MM.1S (cell line): ENCODE measurements around the gene SMARCA4.

Experiments
- DNase-seq: peaks from one replicate; pipeline ENCODE4 v3.0.0-alpha.2; 2015
- H2AFZ ChIP-seq: fragments of 300-600 bp; sonication (generic); 2 replicates; pipeline ENCODE4 v1.6.0; 2016; ENCODE audit warnings: antibody characterized with exemption, low read length
- H3F3A ChIP-seq: fragments of 300-600 bp; sonication (generic); 2 replicates; pipeline ENCODE4 v1.6.1; 2016; ENCODE audit warnings: mild to moderate bottlenecking, antibody characterized with exemption, low read length, moderate library complexity, mixed read lengths; ENCODE audit not compliant: insufficient read depth
- H3K27ac ChIP-seq: fragments of 300-600 bp; sonication (generic); 2 replicates; pipeline ENCODE4 v1.5.1; 2016; ENCODE audit warnings: mild to moderate bottlenecking, low read length
- H3K27me3 ChIP-seq: fragments of 300-600 bp; sonication (generic); replicated peaks from 2 replicates; pipeline ENCODE4 v1.6.0; 2016; ENCODE audit warnings: low read length; ENCODE audit not compliant: insufficient read depth
- H3K36me3 ChIP-seq: fragments of 300-600 bp; sonication (generic); replicated peaks from 2 replicates; pipeline ENCODE4 v1.6.1; 2016; ENCODE audit warnings: mild to moderate bottlenecking, low read length, mixed read lengths; ENCODE audit not compliant: insufficient read depth
- H3K4me1 ChIP-seq: fragments of 300-600 bp; sonication (generic); 2 replicates; pipeline ENCODE4 v1.6.1; 2016; ENCODE audit warnings: low read length, mixed read lengths
- H3K4me2 ChIP-seq: fragments of 300-600 bp; sonication (generic); 2 replicates; pipeline ENCODE4 v1.6.0; 2016; ENCODE audit warnings: low read depth, low read length
- H3K4me3 ChIP-seq: fragments of 300-600 bp; sonication (generic); 2 replicates; pipeline ENCODE4 v1.5.1; 2016; ENCODE audit warnings: low read length, mixed read lengths
- H3K79me2 ChIP-seq: fragments of 300-600 bp; sonication (generic); 2 replicates; pipeline ENCODE4 v1.6.1; 2016; ENCODE audit warnings: mixed run types, low read length, mixed read lengths
- H3K9ac ChIP-seq: fragments of 300-600 bp; sonication (generic); 2 replicates; pipeline ENCODE4 v1.6.1; 2016; ENCODE audit warnings: low read length, mixed read lengths
- H3K9me2 ChIP-seq: fragments of 300-600 bp; sonication (generic); replicated peaks from 2 replicates; pipeline ENCODE4 v1.6.1; 2016; ENCODE audit warnings: mild to moderate bottlenecking, low read length, mixed read lengths; ENCODE audit not compliant: insufficient read depth
- H3K9me3 ChIP-seq: fragments of 300-600 bp; sonication (generic); replicated peaks from 2 replicates; pipeline ENCODE4 v1.6.1; 2016; ENCODE audit warnings: mild to moderate bottlenecking, low read length, mixed read lengths; ENCODE audit not compliant: insufficient read depth
- H4K20me1 ChIP-seq: fragments of 300-600 bp; sonication (generic); 2 replicates; pipeline ENCODE4 v1.6.1; 2016; ENCODE audit warnings: mild to moderate bottlenecking, low read length, moderate library complexity, mixed read lengths; ENCODE audit not compliant: insufficient read depth
- EZH2 ChIP-seq: fragments of 300-600 bp; sonication (generic); optimal IDR thresholded peaks from 2 replicates; pipeline ENCODE3; 2017; ENCODE audit warnings: low read depth, mild to moderate bottlenecking, antibody characterized with exemption, low read length, mixed read lengths
- EZH2phosphoT487 ChIP-seq: fragments of 300-600 bp; sonication (generic); IDR thresholded peaks from 2 replicates; pipeline ENCODE4 v1.6.1; 2018; ENCODE audit warnings: antibody characterized with exemption, low read length
- TF ChIP-seq, protein P1 (sequence below): fragments of 300-600 bp; sonication (generic); IDR thresholded peaks from 2 replicates; pipeline ENCODE4 v1.5.1; 2016; ENCODE audit warnings: antibody characterized with exemption, low read length, mixed read lengths

Gene SMARCA4

DNA sequence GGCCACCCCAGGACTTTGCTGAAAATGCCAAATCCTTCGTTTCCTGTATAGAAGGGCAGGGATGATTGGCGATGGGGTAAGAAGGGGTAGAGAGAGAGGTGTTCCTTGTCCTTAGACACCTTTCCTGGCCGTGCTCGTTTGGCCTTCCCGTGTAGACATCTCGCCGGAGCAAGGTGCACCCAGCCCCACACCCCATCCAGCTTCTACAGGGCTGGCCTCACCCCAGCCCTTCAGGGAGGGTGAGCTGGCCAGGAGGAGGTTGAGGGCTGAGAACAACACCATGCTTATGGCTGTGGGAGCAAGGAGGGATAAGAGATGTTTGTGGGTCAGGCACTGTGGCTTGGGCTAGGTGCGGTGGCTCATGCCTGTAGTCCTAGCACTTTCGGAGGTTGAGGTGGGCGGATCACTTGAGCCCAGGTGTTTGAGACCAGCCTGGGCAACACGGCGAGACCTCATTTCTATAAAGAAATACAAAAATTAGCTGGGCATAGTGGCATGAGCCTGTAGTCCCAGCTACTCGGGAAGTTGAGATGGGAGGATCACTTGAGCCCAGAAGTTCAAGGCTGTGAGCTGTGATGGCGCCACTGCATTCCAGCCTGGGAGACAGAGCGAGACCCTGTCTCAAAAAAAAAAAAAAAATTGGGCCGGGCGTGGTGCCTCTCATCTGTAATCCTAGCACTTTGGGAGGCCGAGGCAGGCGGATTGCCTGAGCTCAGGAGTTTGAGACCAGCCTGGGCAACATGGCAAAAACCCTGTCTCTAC lies 15.5 kb downstream of the SMARCA4 start:
- Histone ChIP-seq H3K4me2 (no peak overlapping the region), H3K4me3 (no peak overlapping the region), H3K4me1 (peaks cover 30% of the 10 kb centered on the region), H3K9me3 (no peaks in the 10 kb centered on the region), H4K20me1 (peaks cover 6% of the 10 kb centered on the region; the same call in 1 of the 2 replicates), H2AFZ (no peak overlapping the region), H3F3A (peaks cover 20% of the 10 kb centered on the region), H3K27ac (no peak overlapping the region), H3K27me3 (no peaks in the 10 kb centered on the region), H3K36me3 (no peaks in the 10 kb centered on the region), H3K9me2 (no peaks in the 10 kb centered on the region), H3K79me2 (peaks cover 86% of the 10 kb centered on the region), H3K9ac (no peak overlapping the region)
- TF ChIP-seq, protein P1, sequence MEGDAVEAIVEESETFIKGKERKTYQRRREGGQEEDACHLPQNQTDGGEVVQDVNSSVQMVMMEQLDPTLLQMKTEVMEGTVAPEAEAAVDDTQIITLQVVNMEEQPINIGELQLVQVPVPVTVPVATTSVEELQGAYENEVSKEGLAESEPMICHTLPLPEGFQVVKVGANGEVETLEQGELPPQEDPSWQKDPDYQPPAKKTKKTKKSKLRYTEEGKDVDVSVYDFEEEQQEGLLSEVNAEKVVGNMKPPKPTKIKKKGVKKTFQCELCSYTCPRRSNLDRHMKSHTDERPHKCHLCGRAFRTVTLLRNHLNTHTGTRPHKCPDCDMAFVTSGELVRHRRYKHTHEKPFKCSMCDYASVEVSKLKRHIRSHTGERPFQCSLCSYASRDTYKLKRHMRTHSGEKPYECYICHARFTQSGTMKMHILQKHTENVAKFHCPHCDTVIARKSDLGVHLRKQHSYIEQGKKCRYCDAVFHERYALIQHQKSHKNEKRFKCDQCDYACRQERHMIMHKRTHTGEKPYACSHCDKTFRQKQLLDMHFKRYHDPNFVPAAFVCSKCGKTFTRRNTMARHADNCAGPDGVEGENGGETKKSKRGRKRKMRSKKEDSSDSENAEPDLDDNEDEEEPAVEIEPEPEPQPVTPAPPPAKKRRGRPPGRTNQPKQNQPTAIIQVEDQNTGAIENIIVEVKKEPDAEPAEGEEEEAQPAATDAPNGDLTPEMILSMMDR = no peak
- TF ChIP-seq EZH2phosphoT487 = no peak
- no peak for TF ChIP-seq EZH2
- DNase-seq = no peak

DNA sequence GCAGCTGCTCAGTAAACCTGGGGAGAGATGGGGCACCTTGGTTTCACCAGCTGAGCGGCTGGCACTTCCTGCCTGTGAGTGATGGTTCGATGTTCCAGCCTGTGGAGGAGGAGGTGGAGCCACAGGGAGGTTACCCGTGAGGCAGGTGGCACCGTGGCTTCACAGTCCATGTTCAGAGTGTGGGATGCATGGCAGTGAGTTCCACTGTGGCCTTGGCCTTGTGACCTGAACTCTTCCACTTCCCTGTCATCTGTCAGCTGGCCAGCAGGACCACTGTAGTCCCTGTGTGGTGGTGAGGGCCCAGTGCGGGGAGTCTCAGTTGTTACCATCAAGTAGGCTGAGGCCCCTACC lies 16.9 kb downstream of the SMARCA4 start:
- H3K9me3 ChIP-seq = no peaks in the 10 kb centered on the region
- peaks cover 85% of the 10 kb centered on the region for H3K79me2 ChIP-seq
- peaks cover 34% of the 10 kb centered on the region for H3K4me1 ChIP-seq
- no peak for DNase-seq
- no peak overlapping the region for H3K27ac ChIP-seq
- H3K4me3 ChIP-seq = no peak overlapping the region
- peaks cover 5% of the 10 kb centered on the region; the same call in 1 of the 2 replicates for H4K20me1 ChIP-seq
- no peaks in the 10 kb centered on the region for H3K36me3 ChIP-seq
- no peak for TF ChIP-seq EZH2phosphoT487
- TF ChIP-seq EZH2 = no peak
- TF ChIP-seq, protein P1 = no peak
- H3F3A ChIP-seq = peaks cover 20% of the 10 kb centered on the region
- no peak overlapping the region for H2AFZ ChIP-seq
- no peaks in the 10 kb centered on the region for H3K27me3 ChIP-seq
- no peaks in the 10 kb centered on the region for H3K9me2 ChIP-seq
- no peak overlapping the region for H3K9ac ChIP-seq
- no peak overlapping the region for H3K4me2 ChIP-seq

DNA sequence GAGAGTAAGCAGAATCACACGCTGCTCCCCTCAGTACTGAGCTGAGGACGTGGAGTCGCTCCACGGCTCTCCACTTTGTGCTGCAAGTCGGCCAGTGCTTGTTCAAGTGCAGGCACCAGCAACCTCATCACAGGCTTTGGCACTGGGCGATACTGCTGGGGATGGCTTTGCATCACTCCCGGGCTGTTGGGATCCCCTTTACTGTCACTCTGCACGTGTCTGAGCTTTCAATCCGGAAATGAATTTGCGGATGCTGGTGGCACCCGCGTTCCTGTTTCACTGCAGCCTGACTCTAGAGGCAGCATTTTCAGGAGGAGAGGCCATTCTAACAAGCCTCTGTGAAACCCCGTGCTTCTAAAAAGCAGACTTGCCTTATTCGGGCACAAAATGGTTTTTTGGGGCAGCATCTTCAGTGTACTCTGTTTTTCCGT lies 19.1 kb downstream of the SMARCA4 start:
- Histone ChIP-seq H3K27me3 (no peaks in the 10 kb centered on the region), H3K4me2 (peak overlapping the region; percentile 94), H2AFZ (no peak overlapping the region), H3K4me3 (peak overlapping the region; percentile 10; the same call in 1 of the 2 replicates), H3K36me3 (no peaks in the 10 kb centered on the region), H3K4me1 (peaks cover 34% of the 10 kb centered on the region), H3K9ac (peak overlapping the region; percentile 33; the same call in 1 of the 2 replicates), H3K9me2 (no peaks in the 10 kb centered on the region), H3K79me2 (peaks cover 88% of the 10 kb centered on the region), H3K9me3 (no peaks in the 10 kb centered on the region), H3F3A (peaks cover 20% of the 10 kb centered on the region), H3K27ac (peak overlapping the region; percentile 76), H4K20me1 (peaks cover 5% of the 10 kb centered on the region; the same call in 1 of the 2 replicates)
- peak; percentile 95 for DNase-seq
- TF ChIP-seq, protein P1 = peak; percentile 50
- TF ChIP-seq EZH2phosphoT487 (no peak), EZH2 (no peak)
